Neuronal stem cell (in vitro differentiated cells): ENCODE measurements around the gene RCAN1.
A peak's percentile ranks its signal among the peaks of the same experiment; 100 is the strongest.

ENCODE experiments used
- DNase-seq: peaks from one replicate; pipeline ENCODE4 v3.0.0-alpha.2; 2013; ENCODE audit warnings: low spot score
- H2AFZ ChIP-seq: one replicate; pipeline ENCODE4 v1.6.1; 2013; ENCODE audit warnings: mild to moderate bottlenecking, low read length, inconsistent platforms
- H2AK5ac ChIP-seq: 2 replicates; pipeline ENCODE4 v1.6.1; 2013; ENCODE audit warnings: low read depth, mild to moderate bottlenecking, inconsistent platforms, low read length, moderate library complexity, mixed read lengths
- H2BK120ac ChIP-seq: 2 replicates; pipeline ENCODE4 v1.6.1; 2013; ENCODE audit warnings: low read depth, mild to moderate bottlenecking, inconsistent platforms, low read length, moderate library complexity, mixed read lengths
- H2BK12ac ChIP-seq: one replicate; pipeline ENCODE4 v1.6.1; 2013; ENCODE audit warnings: low read length, inconsistent platforms
- H2BK15ac ChIP-seq: 2 replicates; pipeline ENCODE4 v1.6.1; 2013; ENCODE audit warnings: mild to moderate bottlenecking, low read length, inconsistent platforms, mixed read lengths
- H2BK5ac ChIP-seq: one replicate; pipeline ENCODE4 v1.6.1; 2013; ENCODE audit warnings: inconsistent platforms, mild to moderate bottlenecking, low read length, moderate library complexity
- H3K14ac ChIP-seq: one replicate; pipeline ENCODE4 v1.6.1; 2013; ENCODE audit warnings: low read length, inconsistent platforms
- H3K18ac ChIP-seq: 2 replicates; pipeline ENCODE4 v1.6.1; 2013; ENCODE audit warnings: low read length, inconsistent platforms
- H3K23ac ChIP-seq: 2 replicates; pipeline ENCODE4 v1.6.1; 2013; ENCODE audit warnings: low read depth, mild to moderate bottlenecking, mixed read lengths, low read length, inconsistent platforms; ENCODE audit not compliant: poor library complexity
- H3K27ac ChIP-seq: replicated peaks from 3 replicates; pipeline ENCODE4 v1.5.1; 2013; ENCODE audit warnings: low read length, inconsistent platforms
- H3K27me3 ChIP-seq, 3 experiments: 2 replicates each; pipeline ENCODE4 v1.6.1; 2013; ENCODE audit warnings: low read length in 3 of 3, mild to moderate bottlenecking in 2 of 3, inconsistent platforms in 1 of 3, low read depth in 1 of 3, mixed read lengths in 1 of 3, moderate library complexity in 1 of 3; ENCODE audit not compliant: control insufficient read depth in 3 of 3, insufficient read depth in 3 of 3
- H3K36me3 ChIP-seq, 2 donors: replicated peaks in 1 of 2; 2 replicates each; pipeline ENCODE4 v1.6.1; 2013; ENCODE audit warnings: low read length in 2 of 2; ENCODE audit not compliant: control insufficient read depth in 2 of 2, insufficient read depth in 2 of 2
- H3K4ac ChIP-seq: 2 replicates; pipeline ENCODE4 v1.6.1; 2013; ENCODE audit warnings: inconsistent platforms, mild to moderate bottlenecking, low read length, moderate library complexity
- H3K4me1 ChIP-seq, 2 donors: 1 replicate in 1 of 2; 2 replicates in 1 of 2; pipeline ENCODE4 v1.6.1; 2013; ENCODE audit warnings: low read length in 2 of 2, low read depth in 1 of 2; ENCODE audit not compliant: control insufficient read depth in 2 of 2, insufficient read depth in 1 of 2
- H3K4me2 ChIP-seq: one replicate; pipeline ENCODE4 v1.6.1; 2013; ENCODE audit warnings: mild to moderate bottlenecking, low read length, inconsistent platforms; ENCODE audit not compliant: insufficient read depth, poor library complexity, severe bottlenecking
- H3K4me3 ChIP-seq, 2 donors: 2 replicates each; pipeline ENCODE4 v1.5.1; 2013; ENCODE audit warnings: low read length in 2 of 2, mild to moderate bottlenecking in 2 of 2, inconsistent platforms in 1 of 2, moderate library complexity in 1 of 2
- H3K79me1 ChIP-seq: one replicate; pipeline ENCODE4 v1.6.1; 2013; ENCODE audit warnings: low read depth, mild to moderate bottlenecking, inconsistent platforms, low read length, moderate library complexity
- H3K9ac ChIP-seq: one replicate; pipeline ENCODE4 v1.6.1; 2013; ENCODE audit warnings: mild to moderate bottlenecking, low read depth, low read length, inconsistent platforms; ENCODE audit not compliant: poor library complexity
- H3K9me3 ChIP-seq, 2 donors: replicated peaks in 1 of 2; 2 replicates each; pipeline versions ENCODE3 to v1.6.1; 2013; ENCODE audit warnings: low read length in 2 of 2, mild to moderate bottlenecking in 2 of 2, inconsistent platforms in 1 of 2, low read depth in 1 of 2, mixed read lengths in 1 of 2, moderate library complexity in 1 of 2; ENCODE audit not compliant: control insufficient read depth in 2 of 2, insufficient read depth in 1 of 2
- H4K8ac ChIP-seq: one replicate; pipeline ENCODE4 v1.6.1; 2013; ENCODE audit warnings: low read depth, mild to moderate bottlenecking, inconsistent platforms, low read length, moderate library complexity
- H4K91ac ChIP-seq: one replicate; pipeline ENCODE4 v1.6.1; 2013; ENCODE audit warnings: low read length, low read depth, mild to moderate bottlenecking, inconsistent platforms; ENCODE audit not compliant: poor library complexity
- WGBS, 2 donors: extraction: QIAGEN DNeasy Blood & Tissue Kit; methylation state at CpG; one replicate each; pipeline ENCODE4 v1.1.7; 2013; ENCODE audit warnings: missing lambda C conversion rate in 2 of 2, mixed read lengths in 1 of 2; ENCODE audit not compliant: insufficient read length in 2 of 2, insufficient replicate concordance in 1 of 2; ENCODE audit errors: extremely low coverage in 2 of 2; 5-methylcytosine and 5-hydroxymethylcytosine counted together

Gene RCAN1

GRCh38 chr21:34639250-34639649 is 24.3 kb upstream of the RCAN1 start:
- H3K27me3 ChIP-seq, result no peaks in the 10 kb centered on the region
- no peak overlapping the region for H2BK12ac ChIP-seq
- no peak overlapping the region for H3K23ac ChIP-seq
- H3K36me3 ChIP-seq, result no peaks in the 10 kb centered on the region
- H2BK15ac ChIP-seq, result no peak overlapping the region
- no peak overlapping the region for H3K4me3 ChIP-seq
- no peak overlapping the region for H3K14ac ChIP-seq
- H3K79me1 ChIP-seq, result peaks cover 2% of the 10 kb centered on the region
- no CpG with 5 or more reads among the region's 1 CpG for WGBS, 2 donors
- H3K4me1 ChIP-seq, result no peaks in the 10 kb centered on the region
- H3K9ac ChIP-seq, result no peak overlapping the region
- no peak overlapping the region for H3K4ac ChIP-seq
- no peak overlapping the region for H2AFZ ChIP-seq
- no peak overlapping the region for H2BK120ac ChIP-seq
- H3K27ac ChIP-seq, result no peak overlapping the region
- no peak overlapping the region for H4K8ac ChIP-seq
- H2BK5ac ChIP-seq, result no peak overlapping the region
- H3K4me2 ChIP-seq, result no peak overlapping the region
- no peaks in the 10 kb centered on the region for H3K9me3 ChIP-seq
- no peak for DNase-seq
- H2AK5ac ChIP-seq, result no peak overlapping the region
- H3K18ac ChIP-seq, result no peak overlapping the region
- H4K91ac ChIP-seq, result no peak overlapping the region

GRCh38 chr21:34636961-34637360 is 22.0 kb upstream of the RCAN1 start:
- H4K8ac ChIP-seq, result no peak overlapping the region
- no CpG with 5 or more reads among the region's 3 CpGs for WGBS, 2 donors
- H3K36me3 ChIP-seq, result no peaks in the 10 kb centered on the region
- no peaks in the 10 kb centered on the region for H3K27me3 ChIP-seq
- H3K23ac ChIP-seq, result no peak overlapping the region
- no peak overlapping the region for H3K4me2 ChIP-seq
- no peak overlapping the region for H4K91ac ChIP-seq
- H3K27ac ChIP-seq, result no peak overlapping the region
- H2AFZ ChIP-seq, result no peak overlapping the region
- H3K14ac ChIP-seq, result no peak overlapping the region
- no peak overlapping the region for H3K18ac ChIP-seq
- DNase-seq, result no peak
- H3K4me1 ChIP-seq, result no peaks in the 10 kb centered on the region
- H3K9ac ChIP-seq, result no peak overlapping the region
- H3K4me3 ChIP-seq, result no peak overlapping the region
- H2BK120ac ChIP-seq, result no peak overlapping the region
- peaks cover 2% of the 10 kb centered on the region for H3K79me1 ChIP-seq
- no peak overlapping the region for H2BK12ac ChIP-seq
- no peak overlapping the region for H3K4ac ChIP-seq
- H2BK5ac ChIP-seq, result no peak overlapping the region
- H3K9me3 ChIP-seq, result no peaks in the 10 kb centered on the region
- no peak overlapping the region for H2BK15ac ChIP-seq
- no peak overlapping the region for H2AK5ac ChIP-seq

GRCh38 chr21:34635307-34635706 is 20.4 kb upstream of the RCAN1 start:
- no peak overlapping the region for H2AFZ ChIP-seq
- H2BK5ac ChIP-seq, result no peak overlapping the region
- H4K8ac ChIP-seq, result no peak overlapping the region
- no peaks in the 10 kb centered on the region for H3K4me1 ChIP-seq
- no peak overlapping the region for H4K91ac ChIP-seq
- H3K27me3 ChIP-seq, result no peaks in the 10 kb centered on the region
- H3K18ac ChIP-seq, result no peak overlapping the region
- H3K27ac ChIP-seq, result no peak overlapping the region
- H3K4ac ChIP-seq, result no peak overlapping the region
- peak overlapping the region; percentile 32 for H3K23ac ChIP-seq
- H3K9ac ChIP-seq, result no peak overlapping the region
- no peak overlapping the region for H2BK15ac ChIP-seq
- H3K14ac ChIP-seq, result no peak overlapping the region
- no peaks in the 10 kb centered on the region for H3K36me3 ChIP-seq
- H2BK12ac ChIP-seq, result no peak overlapping the region
- H3K4me3 ChIP-seq, result no peak overlapping the region
- H3K9me3 ChIP-seq, result no peaks in the 10 kb centered on the region
- no peak overlapping the region for H3K4me2 ChIP-seq
- DNase-seq, result no peak
- no CpG with 5 or more reads among the region's 3 CpGs for WGBS, 2 donors
- H2BK120ac ChIP-seq, result no peak overlapping the region
- peaks cover 2% of the 10 kb centered on the region for H3K79me1 ChIP-seq
- H2AK5ac ChIP-seq, result no peak overlapping the region

- Histone ChIP-seq H3K27me3 (no peaks in the 10 kb centered on the region), H3K4me2 (no peak overlapping the region), H2BK15ac (no peak overlapping the region), H3K9me3 (no peaks in the 10 kb centered on the region), H2BK5ac (no peak overlapping the region), H4K91ac (no peak overlapping the region), H2AFZ (no peak overlapping the region), H3K4ac (no peak overlapping the region), H3K4me3 (no peak overlapping the region), H3K79me1 (peaks cover 2% of the 10 kb centered on the region), H3K36me3 (no peaks in the 10 kb centered on the region), H3K14ac (no peak overlapping the region), H3K23ac (no peak overlapping the region), H3K4me1 (no peaks in the 10 kb centered on the region), H2BK12ac (no peak overlapping the region), H3K9ac (no peak overlapping the region), H2AK5ac (no peak overlapping the region), H4K8ac (no peak overlapping the region), H3K18ac (no peak overlapping the region), H3K27ac (no peak overlapping the region), H2BK120ac (no peak overlapping the region)
- no peak for DNase-seq
- no CpG with 5 or more reads among the region's 4 CpGs for WGBS, 2 donors
Observed at GRCh38 chr21:34632498-34632897, 17.6 kb upstream of the RCAN1 start.
